Measurements from ENCODE around the gene ZNF791.

GRCh38 chr19:12675399-12675798, 64.7 kb downstream of the ZNF791 start:
- TF ChIP-seq EP300 (IDR thresholded peaks at IDR 0.05) (no peak), CTCF (IDR thresholded peaks at IDR 0.05) (no peak)

All from upper lobe of left lung (tissue), 4 donors.